Measurements from ENCODE around the gene OR10H1.
"Not testable (repeated sequence)": the region's sequence is repeated elsewhere in the genome, so short reads cannot be mapped to it uniquely, and the experiment has no call there.

The OR10H1 gene

GRCh38 chr19:15846923-15847322 lies 31.5 kb upstream of the OR10H1 start:
- ChIA-PET CTCF (no interaction called here), POLR2A (no interaction called here)
- DNase-seq (ENCODE audit: extremely low spot score), result no peak
- TF ChIP-seq SUZ12 (IDR thresholded peaks at IDR 0.05) (no peak), ARNT (IDR thresholded peaks at IDR 0.05) (no peak), ZNF384 (IDR thresholded peaks at IDR 0.05) (no peak)

GRCh38 chr19:15843894-15844222 lies 28.4 kb upstream of the OR10H1 start:
- DNase-seq (ENCODE audit: extremely low spot score); POLR2A ChIA-PET; CTCF ChIA-PET: not testable (repeated sequence)

- ChIA-PET CTCF (no interaction called here), POLR2A (no interaction called here)
- TF ChIP-seq PKNOX1 (IDR thresholded peaks at IDR 0.05) (no peak), ARNT (IDR thresholded peaks at IDR 0.05) (no peak), LEF1 (IDR thresholded peaks at IDR 0.05; ENCODE audit: borderline replicate concordance) (no peak), FOXK2 (IDR thresholded peaks at IDR 0.05) (no peak), NFRKB (IDR thresholded peaks at IDR 0.05) (no peak), ZNF384 (IDR thresholded peaks at IDR 0.05) (no peak), FOXM1 (IDR thresholded peaks at IDR 0.05; ENCODE audit: borderline replicate concordance) (no peak), BHLHE40 (IDR thresholded peaks at IDR 0.05; ENCODE audit: borderline replicate concordance) (no peak), HDGF (IDR thresholded peaks at IDR 0.05; ENCODE audit: borderline replicate concordance) (no peak), SP1 (IDR thresholded peaks at IDR 0.05) (no peak), ELF4 (IDR thresholded peaks at IDR 0.05) (no peak), L3MBTL2 (conservative IDR thresholded peaks at IDR 0.05) (no peak), CTBP1 (IDR thresholded peaks at IDR 0.05; ENCODE audit: borderline replicate concordance) (no peak), FOXA1 (IDR thresholded peaks at IDR 0.05) (no peak), TARDBP (IDR thresholded peaks at IDR 0.05) (no peak)
- no peak for DNase-seq (ENCODE audit: extremely low spot score)
These were observed 27.9 kb upstream of the OR10H1 start for GRCh38 chr19:15843203-15843893.

GRCh38 chr19:15841875-15842569 lies 26.6 kb upstream of the OR10H1 start:
- CTCF ChIA-PET, result interaction anchor here (0.5 kb wide), 1 partner anchor 840 kb away, joined by 3 read pairs; no protein-coding TSS in a partner anchor
- no peak for DNase-seq (ENCODE audit: extremely low spot score)
- POLR2A ChIA-PET, result no interaction called here
- TF ChIP-seq L3MBTL2 (conservative IDR thresholded peaks at IDR 0.05) (no peak), ELF4 (IDR thresholded peaks at IDR 0.05) (no peak), TARDBP (IDR thresholded peaks at IDR 0.05) (no peak), CTBP1 (IDR thresholded peaks at IDR 0.05; ENCODE audit: borderline replicate concordance) (no peak), FOXM1 (IDR thresholded peaks at IDR 0.05; ENCODE audit: borderline replicate concordance) (no peak), NFRKB (IDR thresholded peaks at IDR 0.05) (no peak), HDGF (IDR thresholded peaks at IDR 0.05; ENCODE audit: borderline replicate concordance) (no peak), SP1 (IDR thresholded peaks at IDR 0.05) (no peak), ZNF384 (IDR thresholded peaks at IDR 0.05) (no peak), SUZ12 (IDR thresholded peaks at IDR 0.05) (no peak), BHLHE40 (IDR thresholded peaks at IDR 0.05; ENCODE audit: borderline replicate concordance) (no peak), ARNT (IDR thresholded peaks at IDR 0.05) (no peak), LEF1 (IDR thresholded peaks at IDR 0.05; ENCODE audit: borderline replicate concordance) (no peak), PKNOX1 (IDR thresholded peaks at IDR 0.05) (no peak), FOXA1 (IDR thresholded peaks at IDR 0.05) (no peak), FOXK2 (IDR thresholded peaks at IDR 0.05) (no peak)

GRCh38 chr19:15840833-15841232 lies 25.4 kb upstream of the OR10H1 start:
- POLR2A ChIA-PET, result no interaction called here
- no peak for TF ChIP-seq SUZ12 (IDR thresholded peaks at IDR 0.05)
- TF ChIP-seq ZNF384 (IDR thresholded peaks at IDR 0.05), result no peak
- no peak for TF ChIP-seq SP1 (IDR thresholded peaks at IDR 0.05)
- TF ChIP-seq L3MBTL2 (conservative IDR thresholded peaks at IDR 0.05), result no peak
- TF ChIP-seq ELF4 (IDR thresholded peaks at IDR 0.05), result no peak
- no peak for TF ChIP-seq FOXA1 (IDR thresholded peaks at IDR 0.05)
- no peak for TF ChIP-seq HDGF (IDR thresholded peaks at IDR 0.05; ENCODE audit: borderline replicate concordance)
- TF ChIP-seq LEF1 (IDR thresholded peaks at IDR 0.05; ENCODE audit: borderline replicate concordance), result no peak
- CTCF ChIA-PET, result no interaction called here

GRCh38 chr19:15839888-15840287 lies 24.4 kb upstream of the OR10H1 start:
- POLR2A ChIA-PET; DNase-seq (ENCODE audit: extremely low spot score); CTCF ChIA-PET: not testable (repeated sequence)

More at GRCh38 chr19:15840833-15841232, 25.4 kb upstream of the OR10H1 start:
- DNase-seq (ENCODE audit: extremely low spot score), result no peak

GRCh38 chr19:15838351-15838750 lies 22.9 kb upstream of the OR10H1 start:
- TF ChIP-seq TARDBP (IDR thresholded peaks at IDR 0.05) (no peak), ARNT (IDR thresholded peaks at IDR 0.05) (no peak), PKNOX1 (IDR thresholded peaks at IDR 0.05) (no peak), NFRKB (IDR thresholded peaks at IDR 0.05) (no peak), ZNF384 (IDR thresholded peaks at IDR 0.05) (no peak), CTBP1 (IDR thresholded peaks at IDR 0.05; ENCODE audit: borderline replicate concordance) (no peak), FOXM1 (IDR thresholded peaks at IDR 0.05; ENCODE audit: borderline replicate concordance) (no peak), FOXA1 (IDR thresholded peaks at IDR 0.05) (no peak), HDGF (IDR thresholded peaks at IDR 0.05; ENCODE audit: borderline replicate concordance) (no peak), ELF4 (IDR thresholded peaks at IDR 0.05) (no peak), BHLHE40 (IDR thresholded peaks at IDR 0.05; ENCODE audit: borderline replicate concordance) (no peak), SUZ12 (IDR thresholded peaks at IDR 0.05) (no peak), SP1 (IDR thresholded peaks at IDR 0.05) (no peak), L3MBTL2 (conservative IDR thresholded peaks at IDR 0.05) (no peak), FOXK2 (IDR thresholded peaks at IDR 0.05) (no peak), LEF1 (IDR thresholded peaks at IDR 0.05; ENCODE audit: borderline replicate concordance) (no peak)
- CTCF ChIA-PET, result no interaction called here
- DNase-seq (ENCODE audit: extremely low spot score), result no peak
- POLR2A ChIA-PET, result no interaction called here

All from HEK293T (cell line).